Measurements from ENCODE around the gene PIP5K1C. TPM values are rescaled to one million over a fixed set of nuclear protein-coding genes. Genes with fewer than 3 reads are reported as not detected.

The PIP5K1C gene
- total RNA-seq, 3 donors from 2014 or later (not counting 1 experiment from before 2014, with no cell fraction given): 35.0 to 49.2 (median 36.8) TPM

DNA sequence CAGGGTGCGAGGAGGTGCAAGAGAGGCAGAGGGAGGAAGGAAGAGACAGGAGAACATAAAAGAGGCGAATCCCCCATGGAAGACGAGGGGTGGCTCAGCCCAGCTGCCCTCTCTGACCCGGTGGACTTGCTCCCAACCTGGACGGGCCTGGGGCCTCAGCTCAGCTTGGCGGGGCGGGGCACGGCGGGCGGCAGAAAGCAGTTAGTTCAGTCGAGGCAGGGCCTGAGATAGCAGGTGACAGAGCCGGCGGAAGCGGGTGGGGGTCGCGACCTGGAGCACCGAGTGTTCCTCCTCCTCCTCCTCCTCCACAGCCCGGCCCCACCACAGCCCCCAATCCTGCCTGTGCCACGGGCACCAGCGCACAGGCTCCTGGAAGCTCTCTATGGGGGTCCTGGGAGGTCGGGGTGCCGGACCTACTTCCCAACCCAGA is 66.7 kb downstream of the PIP5K1C start:
- intact Hi-C loops (cut with micrococcal nuclease): no loop called here
- peaks cover 0 to 6% of the 10 kb centered on the region in 2 donors for H3K4me1 Mint-ChIP-seq
- no peak overlapping the region for H3K4me3 Mint-ChIP-seq
- no peaks in the 10 kb centered on the region for H3K36me3 Mint-ChIP-seq
- H3K27me3 Mint-ChIP-seq (ENCODE audit: low read depth in 2 of 2): no peaks in the 10 kb centered on the region
- H3K27ac ChIP-seq (ENCODE audit: low read length): no peak overlapping the region
- no peaks in the 10 kb centered on the region for H3K9me3 Mint-ChIP-seq
- no peak overlapping the region for H3K4me3 ChIP-seq (ENCODE audit: low read length)
- H3K4me1 ChIP-seq (ENCODE audit: control insufficient read depth, insufficient read depth, low read length): no peaks in the 10 kb centered on the region
- H3K27ac Mint-ChIP-seq: peak overlapping the region in 1 of 2 donors; percentile 3
- H3K36me3 ChIP-seq (ENCODE audit: control insufficient read depth, insufficient read depth, low read length): peaks cover 12% of the 10 kb centered on the region
- DNase-seq (no peak), ATAC-seq (no peak)
- 95% methylated on average over 22 of the region's 22 CpGs for WGBS (ENCODE audit: insufficient coverage)
- no peaks in the 10 kb centered on the region for H3K9me3 ChIP-seq (ENCODE audit: control insufficient read depth, insufficient read depth, low read length)
- TF ChIP-seq CTCF (IDR thresholded peaks at IDR 0.05): no peak
- H3K27me3 ChIP-seq (ENCODE audit: control insufficient read depth, insufficient read depth, low read length): no peaks in the 10 kb centered on the region

DNA sequence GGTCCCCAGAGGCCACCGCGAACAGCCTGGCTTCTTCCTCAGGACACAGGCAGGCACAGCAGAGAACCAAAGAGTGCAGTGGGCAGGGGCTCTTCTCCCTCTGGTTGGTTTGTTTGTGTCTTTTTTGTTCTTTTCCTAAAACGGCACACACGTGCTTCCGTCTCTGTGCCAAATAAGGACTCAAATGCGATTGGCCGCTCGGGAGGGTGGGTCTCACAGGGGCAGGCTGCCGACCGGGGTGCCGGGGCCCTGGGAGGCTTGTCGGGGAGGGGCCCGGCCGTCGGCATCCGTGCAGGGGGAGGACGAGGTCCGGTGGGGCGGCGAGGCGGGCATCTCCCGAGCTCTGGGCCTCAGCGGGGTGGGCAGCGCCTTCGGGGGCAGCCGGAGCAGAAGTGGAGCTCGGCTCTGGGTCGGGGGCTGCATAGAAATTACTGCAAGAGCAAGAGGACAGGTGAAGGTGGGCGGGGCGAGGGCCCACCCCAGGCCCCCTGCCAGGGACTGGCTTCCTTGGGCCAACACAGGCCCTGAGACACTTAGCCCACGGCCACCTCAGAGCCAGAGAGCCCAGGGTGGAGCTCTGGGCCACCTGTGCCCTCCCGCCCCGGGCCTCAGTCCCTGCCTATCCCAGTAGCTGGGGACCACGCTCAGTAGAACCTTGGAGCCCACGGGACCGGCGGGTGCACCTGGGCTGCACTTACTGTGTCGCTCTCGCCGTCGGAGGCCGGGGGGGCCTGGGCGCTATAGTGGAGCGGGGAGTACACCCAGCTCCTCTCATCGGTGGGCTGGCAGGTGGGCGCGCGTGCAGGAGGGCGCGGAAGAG is 67.3 kb downstream of the PIP5K1C start:
- no peak overlapping the region for H3K4me3 ChIP-seq (ENCODE audit: low read length)
- TF ChIP-seq CTCF (IDR thresholded peaks at IDR 0.05): no peak
- intact Hi-C loops (cut with micrococcal nuclease): no loop called here
- peak overlapping the region in 1 of 2 donors; percentile 3 for H3K27ac Mint-ChIP-seq
- no peak overlapping the region for H3K27ac ChIP-seq (ENCODE audit: low read length)
- no peaks in the 10 kb centered on the region for H3K27me3 Mint-ChIP-seq (ENCODE audit: low read depth in 2 of 2)
- peaks cover 7% of the 10 kb centered on the region for H3K36me3 ChIP-seq (ENCODE audit: control insufficient read depth, insufficient read depth, low read length)
- no peak for DNase-seq
- no peak for ATAC-seq
- no peaks in the 10 kb centered on the region for H3K4me1 ChIP-seq (ENCODE audit: control insufficient read depth, insufficient read depth, low read length)
- no peak overlapping the region for H3K4me3 Mint-ChIP-seq
- no peaks in the 10 kb centered on the region for H3K27me3 ChIP-seq (ENCODE audit: control insufficient read depth, insufficient read depth, low read length)
- H3K9me3 ChIP-seq (ENCODE audit: control insufficient read depth, insufficient read depth, low read length): no peaks in the 10 kb centered on the region
- 95% methylated on average over 50 of the region's 50 CpGs for WGBS (ENCODE audit: insufficient coverage)
- H3K4me1 Mint-ChIP-seq: peaks cover 0 to 6% of the 10 kb centered on the region in 2 donors
- H3K36me3 Mint-ChIP-seq: no peaks in the 10 kb centered on the region
- no peaks in the 10 kb centered on the region for H3K9me3 Mint-ChIP-seq

- Histone ChIP-seq H3K27ac (ENCODE audit: low read length) (no peak overlapping the region), H3K9me3 (ENCODE audit: control insufficient read depth, insufficient read depth, low read length) (no peaks in the 10 kb centered on the region), H3K4me3 (ENCODE audit: low read length) (no peak overlapping the region), H3K27me3 (ENCODE audit: control insufficient read depth, insufficient read depth, low read length) (no peaks in the 10 kb centered on the region), H3K36me3 (ENCODE audit: control insufficient read depth, insufficient read depth, low read length) (peaks cover 5% of the 10 kb centered on the region), H3K4me1 (ENCODE audit: control insufficient read depth, insufficient read depth, low read length) (peaks cover 5% of the 10 kb centered on the region)
- intact Hi-C loops (cut with micrococcal nuclease): no loop called here
- H3K27ac Mint-ChIP-seq: no peak overlapping the region
- ATAC-seq (no peak), DNase-seq (no peak)
- H3K4me3 Mint-ChIP-seq: no peak overlapping the region
- peaks cover 2 to 8% of the 10 kb centered on the region in 2 donors for H3K4me1 Mint-ChIP-seq
- H3K36me3 Mint-ChIP-seq: no peaks in the 10 kb centered on the region
- H3K27me3 Mint-ChIP-seq (ENCODE audit: low read depth in 2 of 2): no peaks in the 10 kb centered on the region
- H3K9me3 Mint-ChIP-seq: no peaks in the 10 kb centered on the region
- TF ChIP-seq CTCF (IDR thresholded peaks at IDR 0.05): no peak
- WGBS (ENCODE audit: insufficient coverage): 92% methylated on average over 16 of the region's 16 CpGs
Measured at GRCh38 chr19:3632098-3632497, 68.2 kb downstream of the PIP5K1C start.
